H9 (cell line): ENCODE data around the gene ST6GAL1. TPM values are rescaled to one million over a fixed set of nuclear protein-coding genes. Genes with fewer than 3 reads are reported as not detected.

ENCODE experiments used
- DNase-seq: peaks from one replicate; pipeline ENCODE4 v3.0.0-alpha.2; 2017
- H2AFZ ChIP-seq: one replicate; pipeline ENCODE4 v1.6.1; 2013; ENCODE audit warnings: mild to moderate bottlenecking, low read length, control low read depth, moderate library complexity
- H2AK5ac ChIP-seq: 2 replicates; pipeline ENCODE4 v1.6.1; 2013; ENCODE audit warnings: low read length, control low read depth, mixed read lengths; ENCODE audit not compliant: insufficient read length
- H2BK120ac ChIP-seq: one replicate; pipeline ENCODE4 v1.6.1; 2013; ENCODE audit warnings: low read depth, mild to moderate bottlenecking, low read length, control low read depth, inconsistent platforms; ENCODE audit not compliant: poor library complexity, severe bottlenecking
- H2BK12ac ChIP-seq: 2 replicates; pipeline ENCODE4 v1.6.1; 2013; ENCODE audit warnings: low read length, control low read depth, mixed read lengths, low read depth; ENCODE audit not compliant: insufficient read length
- H2BK15ac ChIP-seq: 2 replicates; pipeline ENCODE4 v1.6.1; 2013; ENCODE audit warnings: low read depth, low read length, control low read depth
- H2BK20ac ChIP-seq: one replicate; pipeline ENCODE4 v1.6.1; 2013; ENCODE audit warnings: low read depth, mild to moderate bottlenecking, low read length, control low read depth, inconsistent platforms; ENCODE audit not compliant: poor library complexity, severe bottlenecking
- H2BK5ac ChIP-seq: 2 replicates; pipeline ENCODE4 v1.6.1; 2013; ENCODE audit warnings: low read length, control low read depth, mixed read lengths; ENCODE audit not compliant: insufficient read length
- H3K14ac ChIP-seq: 2 replicates; pipeline ENCODE4 v1.6.1; 2013; ENCODE audit warnings: low read length, control low read depth; ENCODE audit not compliant: insufficient read depth
- H3K18ac ChIP-seq: 2 replicates; pipeline ENCODE4 v1.6.1; 2013; ENCODE audit warnings: low read depth, mild to moderate bottlenecking, mixed read lengths, low read length, control low read depth; ENCODE audit not compliant: insufficient read length
- H3K23ac ChIP-seq: 2 replicates; pipeline ENCODE4 v1.6.1; 2013; ENCODE audit warnings: low read length, control low read depth, mixed read lengths, low read depth; ENCODE audit not compliant: insufficient read length
- H3K23me2 ChIP-seq: 2 replicates; pipeline ENCODE4 v1.6.1; 2013; ENCODE audit warnings: low read depth, mild to moderate bottlenecking, mixed read lengths, low read length, control low read depth; ENCODE audit not compliant: insufficient read length, poor library complexity, severe bottlenecking
- H3K27ac ChIP-seq: 2 replicates; pipeline ENCODE4 v1.5.1; 2013; ENCODE audit warnings: low read length, control low read depth, mixed read lengths, low read depth; ENCODE audit not compliant: insufficient read length
- H3K27me3 ChIP-seq: 2 replicates; pipeline ENCODE4 v1.6.1; 2013; ENCODE audit warnings: low read length, control low read depth, inconsistent platforms; ENCODE audit not compliant: insufficient read depth
- H3K4ac ChIP-seq: 2 replicates; pipeline ENCODE4 v1.6.1; 2013; ENCODE audit warnings: low read depth, mild to moderate bottlenecking, control low read depth, inconsistent platforms, low read length, moderate library complexity
- H3K4me1 ChIP-seq: 2 replicates; pipeline ENCODE4 v1.6.1; 2013; ENCODE audit warnings: low read length, control low read depth, inconsistent platforms; ENCODE audit not compliant: insufficient read depth
- H3K4me2 ChIP-seq: 2 replicates; pipeline ENCODE4 v1.6.1; 2013; ENCODE audit warnings: low read length, control low read depth, mixed read lengths; ENCODE audit not compliant: insufficient read length, insufficient read depth
- H3K56ac ChIP-seq: 2 replicates; pipeline ENCODE4 v1.6.1; 2013; ENCODE audit warnings: low read depth, mild to moderate bottlenecking, mixed read lengths, low read length, control low read depth; ENCODE audit not compliant: insufficient read length
- H3K79me1 ChIP-seq: 2 replicates; pipeline ENCODE4 v1.6.1; 2013; ENCODE audit warnings: low read depth, mild to moderate bottlenecking, moderate library complexity, low read length, control low read depth, inconsistent platforms; ENCODE audit not compliant: insufficient read depth, poor library complexity, severe bottlenecking
- H3K79me2 ChIP-seq: 2 replicates; pipeline ENCODE4 v1.6.1; 2013; ENCODE audit warnings: low read length, control low read depth, inconsistent platforms; ENCODE audit not compliant: insufficient read depth
- H3K9ac ChIP-seq: 2 replicates; pipeline ENCODE4 v1.6.1; 2013; ENCODE audit warnings: low read length, control low read depth, mixed read lengths; ENCODE audit not compliant: insufficient read length; ENCODE audit errors: extremely low read depth
- H3K9me3 ChIP-seq: one replicate; pipeline ENCODE4 v1.6.1; 2013; ENCODE audit warnings: low read depth, low read length, inconsistent platforms; ENCODE audit not compliant: control insufficient read depth
- H3T11ph ChIP-seq: one replicate; pipeline ENCODE4 v1.6.1; 2013; ENCODE audit warnings: mild to moderate bottlenecking, low read length, control low read depth, inconsistent platforms
- H4K20me1 ChIP-seq: one replicate; pipeline ENCODE4 v1.6.1; 2013; ENCODE audit not compliant: control insufficient read depth, insufficient read length, insufficient read depth
- H4K5ac ChIP-seq: 2 replicates; pipeline ENCODE4 v1.6.1; 2013; ENCODE audit warnings: low read depth, mild to moderate bottlenecking, mixed read lengths, low read length, control low read depth; ENCODE audit not compliant: insufficient read length
- H4K8ac ChIP-seq: replicated peaks from 2 replicates; pipeline ENCODE4 v1.6.1; 2013; ENCODE audit warnings: low read length, control low read depth, mixed read lengths, low read depth; ENCODE audit not compliant: insufficient read length
- H4K91ac ChIP-seq: 2 replicates; pipeline ENCODE4 v1.6.1; 2013; ENCODE audit warnings: low read depth, mild to moderate bottlenecking, moderate library complexity, mixed read lengths, low read length, control low read depth; ENCODE audit not compliant: insufficient read length
- H3K27ac Mint-ChIP-seq, 3 experiments: 2 replicates in 2 of 3; 3 replicates in 1 of 3; pipeline ENCODE4 v1.8.0; 2020 to 2021; ENCODE audit warnings: mixed read lengths in 3 of 3, mild to moderate bottlenecking in 1 of 3, moderate library complexity in 1 of 3
- H3K27me3 Mint-ChIP-seq: 2 replicates; pipeline ENCODE4 v1.8.0; 2021; ENCODE audit warnings: low read depth, mild to moderate bottlenecking, moderate library complexity, mixed read lengths
- H3K36me3 Mint-ChIP-seq, 3 experiments: 2 replicates in 2 of 3; 3 replicates in 1 of 3; pipeline ENCODE4 v1.8.0; 2020 to 2021; ENCODE audit warnings: low read depth in 3 of 3, mixed read lengths in 3 of 3; ENCODE audit not compliant: insufficient read depth in 1 of 3
- H3K4me1 Mint-ChIP-seq, 2 experiments: 2 replicates each; pipeline ENCODE4 v1.8.0; 2020; ENCODE audit warnings: mixed read lengths in 2 of 2
- H3K4me3 Mint-ChIP-seq, 2 experiments: 2 replicates in 1 of 2; 3 replicates in 1 of 2; pipeline ENCODE4 v1.8.0; 2020 to 2021; ENCODE audit warnings: mild to moderate bottlenecking in 2 of 2, mixed read lengths in 2 of 2, moderate library complexity in 1 of 2
- H3K9me3 Mint-ChIP-seq, 2 experiments: 2 replicates in 1 of 2; 3 replicates in 1 of 2; pipeline ENCODE4 v1.8.0; 2020; ENCODE audit warnings: mild to moderate bottlenecking in 2 of 2, mixed read lengths in 2 of 2, moderate library complexity in 1 of 2
- CTCF ChIP-seq: fragments of 200-600 bp; sonication (generic); conservative IDR thresholded peaks from 3 replicates; pipeline ENCODE4 v1.8.0; 2021; ENCODE audit warnings: antibody characterized with exemption, mild to moderate bottlenecking
- WGBS: extraction: QIAGEN DNeasy Blood & Tissue Kit; methylation state at CpG from one replicate; pipeline ENCODE4 v1.1.7; 2013; ENCODE audit warnings: missing lambda C conversion rate, low lambda C conversion rate, mixed read lengths; ENCODE audit not compliant: insufficient read length; ENCODE audit errors: extremely low coverage; 5-methylcytosine and 5-hydroxymethylcytosine counted together
- total RNA-seq: library from RNA; stranded (reverse); gene quantifications from 2 replicates; pipeline ENCODE4 v1.2.1, GENCODE V29; 2021

The ST6GAL1 gene
- total RNA-seq, 1 experiment from 2014 or later = 139 TPM

- Histone ChIP-seq H3K79me2 (peaks cover 3% of the 10 kb centered on the region; the same call in 1 of the 2 replicates), H3K56ac (no peak overlapping the region), H2BK5ac (no peak overlapping the region), H2BK20ac (no peak overlapping the region), H3K23me2 (no peaks in the 10 kb centered on the region), H2AFZ (no peak overlapping the region), H3K9me3 (no peaks in the 10 kb centered on the region), H3T11ph (no peak overlapping the region), H3K4ac (no peak overlapping the region), H3K27me3 (no peaks in the 10 kb centered on the region), H4K91ac (no peak overlapping the region), H3K23ac (no peak overlapping the region), H3K79me1 (peaks cover 6% of the 10 kb centered on the region), H4K5ac (no peak overlapping the region), H2BK12ac (no peak overlapping the region), H3K18ac (no peak overlapping the region), H3K9ac (no peak overlapping the region), H3K4me2 (no peak overlapping the region), H4K8ac (no peak overlapping the region), H3K14ac (no peak overlapping the region), H3K27ac (no peak overlapping the region), H4K20me1 (no peaks in the 10 kb centered on the region), H2BK15ac (no peak overlapping the region), H2BK120ac (no peak overlapping the region), H3K4me1 (no peaks in the 10 kb centered on the region; the same call in 1 of the 2 replicates), H2AK5ac (no peak overlapping the region)
- WGBS = no CpG with 5 or more reads among the region's 3 CpGs
- Mint-ChIP-seq H3K27ac (peak overlapping the region; percentile 4 to 71 (median 29); a peak in 2 of 7 replicates), H3K27me3 (no peaks in the 10 kb centered on the region), H3K4me3 (no peak overlapping the region), H3K4me1 (peaks cover 16 to 27% of the 10 kb centered on the region in 2 experiments), H3K36me3 (peaks cover 49 to 65% (median 49%) of the 10 kb centered on the region in 3 experiments), H3K9me3 (no peaks in the 10 kb centered on the region)
- DNase-seq = no peak
- no peak for TF ChIP-seq CTCF
Measured at GRCh38 chr3:187005827-187006481, 75.6 kb downstream of the ST6GAL1 start.
